ENCODE data around the gene LMF1. TPM values are rescaled to one million over a fixed set of nuclear protein-coding genes. Genes with fewer than 3 reads are reported as not detected.
A peak's percentile ranks its signal among the peaks of the same experiment; 100 is the strongest.
"Not testable (repeated sequence)": the region's sequence is repeated elsewhere in the genome, so short reads cannot be mapped to it uniquely, and the experiment has no call there.

LMF1 gene
- total and polyA plus RNA-seq, 12 donors, result 5.1 to 15.4 (median 7.6) TPM

GRCh38 chr16:841455-842060 is 129.2 kb downstream of the LMF1 start:
- Histone ChIP-seq H3K9me3 (peaks cover 0 to 17% (median 7%) of the 10 kb centered on the region in 11 donors), H3K4me3 (no peak overlapping the region), H3K36me3 (no peaks in the 10 kb centered on the region), H3K27ac (no peak overlapping the region), H3K27me3 (peaks cover 0 to 33% (median 10%) of the 10 kb centered on the region in 7 donors), H3K4me1 (no peaks in the 10 kb centered on the region)
- 88% methylated on average over 27 of the region's 27 CpGs for WGBS, 2 donors
- DNase-seq (no peak), ATAC-seq (no peak)
- TF ChIP-seq CTCF (IDR thresholded peaks at IDR 0.05), result no peak
- intact Hi-C loops (cut with DNase I), result no loop called here

GRCh38 chr16:840561-841454 is 130.0 kb downstream of the LMF1 start:
- Histone ChIP-seq H3K4me3 (no peak overlapping the region), H3K9me3 (peaks cover 0 to 25% (median 15%) of the 10 kb centered on the region in 11 donors), H3K27me3 (peaks cover 0 to 33% (median 10%) of the 10 kb centered on the region in 7 donors), H3K27ac (no peak overlapping the region), H3K4me1 (no peaks in the 10 kb centered on the region), H3K36me3 (no peaks in the 10 kb centered on the region)
- ATAC-seq (no peak), DNase-seq (peak in 1 of 2 donors; percentile 4)
- intact Hi-C loops (cut with DNase I), result no loop called here
- WGBS, 2 donors, result 77 to 78% methylated on average over 34 of the region's 34 CpGs
- TF ChIP-seq CTCF (IDR thresholded peaks at IDR 0.05), result no peak

GRCh38 chr16:839643-840408 is 131.0 kb downstream of the LMF1 start:
- Histone ChIP-seq H3K36me3 (no peaks in the 10 kb centered on the region), H3K9me3 (peaks cover 0 to 34% (median 19%) of the 10 kb centered on the region in 11 donors), H3K4me1 (no peaks in the 10 kb centered on the region), H3K27ac (no peak overlapping the region), H3K27me3 (peaks cover 0 to 33% (median 10%) of the 10 kb centered on the region in 7 donors), H3K4me3 (no peak overlapping the region)
- ATAC-seq (no peak), DNase-seq (no peak)
- no peak for TF ChIP-seq CTCF (IDR thresholded peaks at IDR 0.05)
- intact Hi-C loops (cut with DNase I), result no loop called here
- WGBS, 2 donors, result 70 to 73% methylated on average over 24 of the region's 24 CpGs

GRCh38 chr16:838741-839140 is 132.0 kb downstream of the LMF1 start:
- DNase-seq (no peak), ATAC-seq (no peak)
- TF ChIP-seq CTCF (IDR thresholded peaks at IDR 0.05), result no peak
- Histone ChIP-seq H3K4me3 (no peak overlapping the region), H3K36me3 (no peaks in the 10 kb centered on the region), H3K9me3 (peaks cover 0 to 45% (median 19%) of the 10 kb centered on the region in 11 donors), H3K27ac (no peak overlapping the region), H3K4me1 (no peaks in the 10 kb centered on the region), H3K27me3 (peaks cover 0 to 33% (median 10%) of the 10 kb centered on the region in 7 donors)
- WGBS, 2 donors, result 78 to 80% methylated on average over 14 of the region's 14 CpGs
- intact Hi-C loops (cut with DNase I), result no loop called here

GRCh38 chr16:836822-837221 is 134.0 kb downstream of the LMF1 start:
- DNase-seq; H3K4me3 ChIP-seq; ATAC-seq; H3K36me3 ChIP-seq; H3K4me1 ChIP-seq; H3K27ac ChIP-seq; intact Hi-C loops (cut with DNase I): not testable (repeated sequence)
- peaks cover 0 to 32% (median 10%) of the 10 kb centered on the region in 7 donors for H3K27me3 ChIP-seq
- 87 to 93% methylated on average over 3 of the region's 3 CpGs for WGBS, 2 donors
- peaks cover 0 to 50% (median 19%) of the 10 kb centered on the region in 11 donors for H3K9me3 ChIP-seq

Measured in heart right ventricle (tissue), 16 donors.